ENCODE data around the gene SGPL1. TPM values are rescaled to one million over a fixed set of nuclear protein-coding genes. Genes with fewer than 3 reads are reported as not detected.

The SGPL1 gene
- total RNA-seq, 1 donor from 2014 or later = 8.2 TPM

DNA sequence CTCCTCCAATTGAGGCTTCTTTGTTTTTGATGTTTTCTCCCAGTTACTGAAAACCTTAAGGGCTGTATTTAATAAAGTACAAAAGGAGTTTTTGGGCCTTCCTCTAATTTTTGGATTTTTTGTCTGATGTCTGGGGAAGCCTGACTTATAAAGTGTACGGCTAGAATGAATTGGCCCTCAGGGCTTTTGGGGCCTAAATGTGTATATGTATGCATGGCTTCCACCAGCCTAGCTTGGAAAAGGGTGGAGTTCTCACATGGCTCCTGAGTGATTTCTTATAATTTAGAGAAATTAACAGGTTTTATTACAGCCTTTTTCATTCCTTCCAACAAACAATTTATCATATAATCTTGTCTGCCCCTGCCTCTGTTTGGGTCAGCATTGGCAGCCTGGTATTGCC lies 20.1 kb upstream of the SGPL1 start:
- H3K27me3 ChIP-seq (ENCODE audit: low read depth) = peaks cover 17% of the 10 kb centered on the region
- no peak for DNase-seq
- no peaks in the 10 kb centered on the region for H3K9me3 ChIP-seq (replicated peaks)
- H3K27ac ChIP-seq (replicated peaks) = no peak overlapping the region
- H3K36me3 ChIP-seq = no peaks in the 10 kb centered on the region
- H3K4me1 ChIP-seq = no peaks in the 10 kb centered on the region
- TF ChIP-seq, protein P1, sequence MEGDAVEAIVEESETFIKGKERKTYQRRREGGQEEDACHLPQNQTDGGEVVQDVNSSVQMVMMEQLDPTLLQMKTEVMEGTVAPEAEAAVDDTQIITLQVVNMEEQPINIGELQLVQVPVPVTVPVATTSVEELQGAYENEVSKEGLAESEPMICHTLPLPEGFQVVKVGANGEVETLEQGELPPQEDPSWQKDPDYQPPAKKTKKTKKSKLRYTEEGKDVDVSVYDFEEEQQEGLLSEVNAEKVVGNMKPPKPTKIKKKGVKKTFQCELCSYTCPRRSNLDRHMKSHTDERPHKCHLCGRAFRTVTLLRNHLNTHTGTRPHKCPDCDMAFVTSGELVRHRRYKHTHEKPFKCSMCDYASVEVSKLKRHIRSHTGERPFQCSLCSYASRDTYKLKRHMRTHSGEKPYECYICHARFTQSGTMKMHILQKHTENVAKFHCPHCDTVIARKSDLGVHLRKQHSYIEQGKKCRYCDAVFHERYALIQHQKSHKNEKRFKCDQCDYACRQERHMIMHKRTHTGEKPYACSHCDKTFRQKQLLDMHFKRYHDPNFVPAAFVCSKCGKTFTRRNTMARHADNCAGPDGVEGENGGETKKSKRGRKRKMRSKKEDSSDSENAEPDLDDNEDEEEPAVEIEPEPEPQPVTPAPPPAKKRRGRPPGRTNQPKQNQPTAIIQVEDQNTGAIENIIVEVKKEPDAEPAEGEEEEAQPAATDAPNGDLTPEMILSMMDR (IDR thresholded peaks at IDR 0.05; ENCODE audit: borderline replicate concordance) = no peak
- intact Hi-C loops (cut with micrococcal nuclease) = no loop called here
- H3K4me3 ChIP-seq = no peak overlapping the region

DNA sequence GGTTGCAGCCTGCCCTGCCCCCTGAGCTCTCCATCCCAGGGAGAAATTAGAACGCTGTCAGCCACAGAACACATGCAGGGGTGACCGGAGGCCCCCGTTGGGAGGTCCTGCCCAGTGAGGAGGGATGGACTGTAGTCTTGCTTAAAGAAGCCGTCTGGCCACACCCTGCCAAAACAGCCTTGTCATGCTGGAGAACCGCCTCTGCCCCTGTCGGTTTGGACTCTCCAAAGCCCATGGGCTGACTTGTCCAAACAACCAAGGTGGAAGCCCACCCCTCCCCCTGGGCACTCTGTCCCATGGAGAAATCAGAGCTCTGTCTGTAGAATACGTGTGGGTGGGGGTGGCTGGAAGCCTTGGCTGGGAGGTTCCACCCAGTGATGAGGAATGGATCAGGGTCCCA lies 17.9 kb upstream of the SGPL1 start:
- H3K4me3 ChIP-seq = no peak overlapping the region
- H3K4me1 ChIP-seq = no peaks in the 10 kb centered on the region
- H3K9me3 ChIP-seq (replicated peaks) = no peaks in the 10 kb centered on the region
- intact Hi-C loops (cut with micrococcal nuclease) = no loop called here
- no peak overlapping the region for H3K27ac ChIP-seq (replicated peaks)
- TF ChIP-seq, protein P1 (IDR thresholded peaks at IDR 0.05; ENCODE audit: borderline replicate concordance) = no peak
- peaks cover 17% of the 10 kb centered on the region for H3K27me3 ChIP-seq (ENCODE audit: low read depth)
- H3K36me3 ChIP-seq = no peaks in the 10 kb centered on the region
- DNase-seq = no peak

DNA sequence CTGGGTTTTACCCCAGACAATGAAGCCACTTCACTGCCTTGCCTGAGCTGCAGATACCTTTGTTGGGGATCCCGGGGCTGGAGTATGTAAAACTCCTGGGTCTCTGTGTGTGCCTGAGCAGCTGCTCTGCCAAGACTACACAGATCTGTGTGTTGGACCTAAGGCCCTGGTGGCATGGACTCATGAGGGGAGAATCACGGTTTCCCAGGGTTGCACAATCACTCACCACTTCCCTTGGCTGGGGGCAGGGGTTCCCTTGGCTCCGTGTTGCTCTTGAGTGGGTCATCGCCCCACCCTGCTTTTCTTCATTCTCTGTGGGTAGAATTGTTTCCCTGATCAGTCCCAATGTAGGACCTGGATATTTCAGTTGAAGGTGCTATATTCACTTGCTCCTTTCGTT lies 16.6 kb upstream of the SGPL1 start:
- intact Hi-C loops (cut with micrococcal nuclease) = no loop called here
- TF ChIP-seq, protein P1 (IDR thresholded peaks at IDR 0.05; ENCODE audit: borderline replicate concordance) = no peak
- H3K36me3 ChIP-seq = no peaks in the 10 kb centered on the region
- H3K4me1 ChIP-seq = peaks cover 8% of the 10 kb centered on the region
- no peak overlapping the region for H3K27ac ChIP-seq (replicated peaks)
- H3K9me3 ChIP-seq (replicated peaks) = no peaks in the 10 kb centered on the region
- no peak for DNase-seq
- peaks cover 17% of the 10 kb centered on the region for H3K27me3 ChIP-seq (ENCODE audit: low read depth)
- no peak overlapping the region for H3K4me3 ChIP-seq

DNA sequence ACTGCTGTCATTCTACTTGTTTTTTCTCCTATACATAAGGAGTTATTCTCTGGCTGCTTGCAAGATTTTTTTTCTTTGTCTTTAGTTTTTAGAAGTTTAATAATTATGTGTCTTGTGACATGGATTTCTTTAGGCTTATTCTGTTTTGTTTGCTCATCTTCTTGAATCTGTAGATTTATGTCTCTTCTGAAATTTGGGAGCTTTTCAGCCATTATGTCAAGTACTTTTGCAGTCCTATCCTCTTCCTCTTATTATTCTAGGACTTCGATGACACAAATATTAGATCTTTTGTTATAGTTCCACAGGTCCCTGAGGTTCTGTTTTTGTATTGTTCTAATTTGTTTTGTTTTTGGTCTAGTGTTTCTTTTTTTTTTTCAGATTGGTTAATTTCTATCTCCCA lies 13.9 kb upstream of the SGPL1 start:
- peaks cover 17% of the 10 kb centered on the region for H3K27me3 ChIP-seq (ENCODE audit: low read depth)

DNA sequence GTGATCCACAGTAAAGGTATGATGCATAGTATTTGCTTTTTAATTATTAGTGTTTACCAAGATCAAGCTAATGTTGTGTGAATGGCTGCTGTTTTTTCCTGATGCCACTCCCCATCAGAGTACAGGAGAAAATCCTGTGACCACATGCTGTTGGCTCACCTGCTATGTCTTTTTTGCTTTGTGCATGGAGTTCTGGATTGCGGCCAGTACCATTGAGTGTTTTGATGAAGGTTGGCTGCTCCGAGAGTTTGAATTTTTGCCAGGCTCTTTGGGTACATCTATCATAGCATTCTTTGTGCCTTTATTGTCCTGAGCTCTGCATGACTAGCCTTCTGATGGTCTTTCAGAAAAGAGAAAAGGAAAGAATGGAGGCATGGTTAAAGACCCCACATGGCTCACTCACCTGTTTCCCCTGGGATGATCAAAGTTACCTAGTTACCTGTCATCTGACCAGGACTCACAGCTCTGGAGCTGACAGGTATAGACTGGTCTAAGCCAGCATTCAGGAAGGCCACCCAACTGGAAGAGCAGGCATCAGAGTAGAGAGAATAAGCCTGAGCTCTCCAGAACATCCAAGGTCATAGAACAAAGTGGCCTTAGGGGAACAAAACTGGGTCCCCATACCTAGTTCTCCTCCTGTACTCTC lies 11.8 kb upstream of the SGPL1 start:
- Histone ChIP-seq H3K36me3 (no peaks in the 10 kb centered on the region), H3K27ac (replicated peaks) (no peak overlapping the region), H3K4me1 (peaks cover 19% of the 10 kb centered on the region), H3K9me3 (replicated peaks) (no peaks in the 10 kb centered on the region), H3K27me3 (ENCODE audit: low read depth) (peaks cover 4% of the 10 kb centered on the region), H3K4me3 (no peak overlapping the region)
- no peak for DNase-seq
- intact Hi-C loops (cut with micrococcal nuclease) = no loop called here
- TF ChIP-seq, protein P1 (IDR thresholded peaks at IDR 0.05; ENCODE audit: borderline replicate concordance) = no peak

More for the DNA sequence above, 13.9 kb upstream of the SGPL1 start:
- Histone ChIP-seq H3K9me3 (replicated peaks) (no peaks in the 10 kb centered on the region), H3K4me3 (no peak overlapping the region), H3K36me3 (no peaks in the 10 kb centered on the region), H3K4me1 (peaks cover 14% of the 10 kb centered on the region), H3K27ac (replicated peaks) (no peak overlapping the region)
- intact Hi-C loops (cut with micrococcal nuclease) = no loop called here
- TF ChIP-seq, protein P1 (IDR thresholded peaks at IDR 0.05; ENCODE audit: borderline replicate concordance) = no peak
- no peak for DNase-seq
